Cardiac muscle cell (in vitro differentiated cells and primary cell): ENCODE data around the gene VSIG10. TPM values are rescaled to one million over a fixed set of nuclear protein-coding genes. Genes with fewer than 3 reads are reported as not detected.

ENCODE experiments used
- DNase-seq, 2 donors: peaks; one replicate each; pipeline versions ENCODE4 v3.0.0 to v3.0.0-alpha.2; 2010 to 2017; ENCODE audit warnings: low read depth in 1 of 2, low spot score in 1 of 2
- H3K27ac ChIP-seq: fragments of 200-600 bp; sonication (generic); 2 replicates; pipeline ENCODE4 v1.5.1; 2016
- H3K27me3 ChIP-seq: fragments of 200-600 bp; sonication (generic); 2 replicates; pipeline ENCODE4 v1.6.0; 2016; ENCODE audit warnings: control low read depth
- H3K36me3 ChIP-seq: fragments of 200-600 bp; sonication (generic); 2 replicates; pipeline ENCODE4 v1.5.1; 2016; ENCODE audit warnings: control low read depth
- H3K4me1 ChIP-seq: fragments of 200-600 bp; sonication (generic); 2 replicates; pipeline ENCODE4 v1.8.1; 2017; ENCODE audit warnings: low read depth, mild to moderate bottlenecking, mixed run types
- H3K4me3 ChIP-seq: fragments of 200-600 bp; sonication (generic); 2 replicates; pipeline ENCODE4 v1.5.1; 2016; ENCODE audit warnings: mild to moderate bottlenecking
- H3K9me3 ChIP-seq: fragments of 200-600 bp; sonication (generic); 2 replicates; pipeline ENCODE4 v1.5.1; 2017; ENCODE audit warnings: low read depth, mild to moderate bottlenecking, control low read depth
- polyA plus RNA-seq: library from polyadenylated mRNA; unstranded; fragments of >200 nt; fragmentation: Nextera tagmentation; extraction: Ambion mirVana; gene quantifications from 2 replicates; pipeline ENCODE4 v1.2.1, GENCODE V29; 2016
- total RNA-seq: library from RNA; depleted of rRNA; stranded (reverse); fragments of >200 nt; gene quantifications from 2 replicates; pipeline ENCODE4 v1.2.3, GENCODE V29; 2016
- TF ChIP-seq, protein P1 (sequence below): IDR thresholded peaks from 2 replicates; pipeline ENCODE4 v1.5.1; 2012; ENCODE audit warnings: low read depth, mild to moderate bottlenecking, low read length

VSIG10 gene, protein sequence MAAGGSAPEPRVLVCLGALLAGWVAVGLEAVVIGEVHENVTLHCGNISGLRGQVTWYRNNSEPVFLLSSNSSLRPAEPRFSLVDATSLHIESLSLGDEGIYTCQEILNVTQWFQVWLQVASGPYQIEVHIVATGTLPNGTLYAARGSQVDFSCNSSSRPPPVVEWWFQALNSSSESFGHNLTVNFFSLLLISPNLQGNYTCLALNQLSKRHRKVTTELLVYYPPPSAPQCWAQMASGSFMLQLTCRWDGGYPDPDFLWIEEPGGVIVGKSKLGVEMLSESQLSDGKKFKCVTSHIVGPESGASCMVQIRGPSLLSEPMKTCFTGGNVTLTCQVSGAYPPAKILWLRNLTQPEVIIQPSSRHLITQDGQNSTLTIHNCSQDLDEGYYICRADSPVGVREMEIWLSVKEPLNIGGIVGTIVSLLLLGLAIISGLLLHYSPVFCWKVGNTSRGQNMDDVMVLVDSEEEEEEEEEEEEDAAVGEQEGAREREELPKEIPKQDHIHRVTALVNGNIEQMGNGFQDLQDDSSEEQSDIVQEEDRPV
- total RNA-seq: 9.0 and 10.9 TPM in 2 replicates
- 6.7 and 7.2 TPM in 2 replicates for polyA plus RNA-seq

DNA sequence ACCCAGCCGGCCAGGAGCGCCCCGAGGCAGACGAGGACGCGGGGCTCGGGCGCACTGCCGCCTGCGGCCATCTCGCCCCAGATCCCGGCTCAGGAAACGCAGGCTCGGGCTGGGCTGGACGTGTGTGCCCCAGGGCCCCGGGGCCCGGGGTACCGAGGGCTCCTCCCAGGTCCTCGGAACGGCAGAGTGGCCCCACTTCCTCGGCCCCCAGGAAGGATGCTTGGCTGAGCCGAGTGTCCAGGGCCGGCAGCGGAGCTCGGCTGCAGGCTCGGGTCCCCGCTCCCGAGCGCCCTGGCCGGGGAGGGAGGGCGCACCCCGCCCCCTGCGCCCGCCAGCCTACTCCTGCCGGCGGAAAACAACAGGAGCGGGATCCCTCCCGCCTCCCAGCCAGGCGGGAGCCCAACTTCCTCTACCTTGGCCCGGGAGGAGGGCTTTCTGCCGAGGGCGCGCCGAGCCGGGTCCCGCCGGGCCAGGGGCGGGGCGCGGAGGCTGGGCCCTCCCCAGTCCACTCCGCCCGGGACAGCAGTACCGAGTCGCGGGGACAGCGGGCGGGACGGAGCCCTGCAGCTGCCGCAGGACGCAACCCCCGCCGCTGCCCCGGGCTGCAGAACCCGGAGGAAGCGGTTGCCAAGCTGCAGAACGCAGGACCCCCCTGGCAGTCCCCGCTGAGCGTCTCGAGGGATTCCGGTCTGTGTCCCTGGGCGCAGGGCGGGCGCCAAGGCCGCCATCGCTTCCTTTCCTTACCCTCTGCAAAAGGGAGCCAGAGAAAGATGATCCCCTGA lies at the start of gene VSIG10:
VSIG10 (minus strand) TSS at position 411 of the 782 bp plus-strand sequence; CDS start at position 71, 340 bp downstream.
- Histone ChIP-seq H3K9me3 (no peaks in the 10 kb centered on the region), H3K27ac (no peak within 1 kb of the TSS), H3K27me3 (no peaks in the 10 kb centered on the region), H3K36me3 (no peaks in the 10 kb centered on the region), H3K4me3 (peak within 1 kb of the TSS; percentile 66), H3K4me1 (peaks cover 5% of the 10 kb centered on the region)
- TF ChIP-seq, protein P1, sequence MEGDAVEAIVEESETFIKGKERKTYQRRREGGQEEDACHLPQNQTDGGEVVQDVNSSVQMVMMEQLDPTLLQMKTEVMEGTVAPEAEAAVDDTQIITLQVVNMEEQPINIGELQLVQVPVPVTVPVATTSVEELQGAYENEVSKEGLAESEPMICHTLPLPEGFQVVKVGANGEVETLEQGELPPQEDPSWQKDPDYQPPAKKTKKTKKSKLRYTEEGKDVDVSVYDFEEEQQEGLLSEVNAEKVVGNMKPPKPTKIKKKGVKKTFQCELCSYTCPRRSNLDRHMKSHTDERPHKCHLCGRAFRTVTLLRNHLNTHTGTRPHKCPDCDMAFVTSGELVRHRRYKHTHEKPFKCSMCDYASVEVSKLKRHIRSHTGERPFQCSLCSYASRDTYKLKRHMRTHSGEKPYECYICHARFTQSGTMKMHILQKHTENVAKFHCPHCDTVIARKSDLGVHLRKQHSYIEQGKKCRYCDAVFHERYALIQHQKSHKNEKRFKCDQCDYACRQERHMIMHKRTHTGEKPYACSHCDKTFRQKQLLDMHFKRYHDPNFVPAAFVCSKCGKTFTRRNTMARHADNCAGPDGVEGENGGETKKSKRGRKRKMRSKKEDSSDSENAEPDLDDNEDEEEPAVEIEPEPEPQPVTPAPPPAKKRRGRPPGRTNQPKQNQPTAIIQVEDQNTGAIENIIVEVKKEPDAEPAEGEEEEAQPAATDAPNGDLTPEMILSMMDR: no peak
- DNase-seq: peak; percentile 67 to 74

DNA sequence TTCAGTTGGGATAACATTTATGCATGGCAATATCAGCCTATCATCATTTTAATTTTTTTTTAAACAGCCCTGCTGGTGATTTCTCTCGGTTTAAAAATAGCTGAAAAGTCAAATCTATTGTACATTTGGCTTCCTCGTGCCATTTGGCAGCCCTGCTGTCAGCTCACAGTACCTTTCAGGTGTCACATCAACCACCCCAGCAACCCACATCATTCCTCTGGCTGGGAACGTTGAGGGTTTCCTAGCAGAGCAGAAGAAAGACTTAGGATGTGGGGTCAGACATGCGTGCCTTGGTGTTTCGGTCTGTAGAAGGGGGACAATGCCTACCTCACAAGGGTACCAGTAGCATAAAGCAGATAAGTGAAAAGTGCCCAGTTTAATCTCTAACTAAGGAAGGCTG lies 47.9 kb upstream of the VSIG10 start:
- TF ChIP-seq, protein P1: no peak
- no peak overlapping the region for H3K4me3 ChIP-seq
- H3K4me1 ChIP-seq: peaks cover 13% of the 10 kb centered on the region
- no peaks in the 10 kb centered on the region for H3K36me3 ChIP-seq
- DNase-seq: no peak
- no peaks in the 10 kb centered on the region for H3K9me3 ChIP-seq
- no peaks in the 10 kb centered on the region for H3K27me3 ChIP-seq
- no peak overlapping the region for H3K27ac ChIP-seq

DNA sequence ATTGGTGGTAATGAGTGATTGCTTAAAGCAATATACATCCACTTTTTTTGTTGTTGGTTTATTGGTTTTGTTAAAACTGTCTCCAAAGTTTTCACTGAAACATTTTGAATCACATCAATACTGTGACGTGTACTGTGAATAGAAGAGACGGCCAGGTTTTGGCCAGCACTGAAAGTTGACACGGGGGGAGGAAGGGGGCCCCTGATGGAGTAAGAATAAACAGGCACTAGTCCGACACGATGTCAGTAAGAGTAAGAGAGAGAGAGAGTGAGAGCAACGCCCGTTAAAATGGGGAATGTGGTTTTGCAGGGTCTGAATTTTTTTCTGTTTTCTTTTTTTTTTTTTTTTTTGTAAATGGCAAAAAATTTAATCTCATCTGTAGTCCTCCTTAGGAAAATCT lies 46.8 kb upstream of the VSIG10 start:
- no peak overlapping the region for H3K4me3 ChIP-seq
- TF ChIP-seq, protein P1: no peak
- H3K27me3 ChIP-seq: no peaks in the 10 kb centered on the region
- H3K36me3 ChIP-seq: no peaks in the 10 kb centered on the region
- H3K4me1 ChIP-seq: peaks cover 13% of the 10 kb centered on the region
- no peaks in the 10 kb centered on the region for H3K9me3 ChIP-seq
- no peak overlapping the region for H3K27ac ChIP-seq
- DNase-seq: no peak

DNA sequence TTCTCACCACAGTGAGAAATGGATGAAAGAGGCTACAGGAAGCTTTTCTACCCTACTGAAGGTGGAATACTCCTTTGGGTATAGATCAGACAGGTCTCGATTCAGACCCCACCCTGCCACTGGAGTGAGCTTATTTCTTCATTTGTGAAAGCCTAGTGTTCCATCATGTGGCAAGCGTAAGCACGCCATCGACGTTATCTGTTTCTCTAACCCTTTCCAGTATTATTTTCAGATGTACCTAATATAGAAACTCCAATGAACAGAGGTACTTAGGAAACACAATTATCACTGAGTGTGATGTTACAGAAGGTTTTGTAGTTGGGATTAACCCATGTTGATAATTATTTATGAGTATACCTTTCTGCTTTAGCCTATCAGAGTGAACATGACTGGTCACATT lies 44.5 kb upstream of the VSIG10 start:
- TF ChIP-seq, protein P1: no peak
- peak overlapping the region; percentile 61 for H3K27ac ChIP-seq
- H3K4me3 ChIP-seq: no peak overlapping the region
- no peaks in the 10 kb centered on the region for H3K27me3 ChIP-seq
- H3K4me1 ChIP-seq: peaks cover 5% of the 10 kb centered on the region
- peaks cover 6% of the 10 kb centered on the region for H3K36me3 ChIP-seq
- H3K9me3 ChIP-seq: no peaks in the 10 kb centered on the region
- DNase-seq: no peak

DNA sequence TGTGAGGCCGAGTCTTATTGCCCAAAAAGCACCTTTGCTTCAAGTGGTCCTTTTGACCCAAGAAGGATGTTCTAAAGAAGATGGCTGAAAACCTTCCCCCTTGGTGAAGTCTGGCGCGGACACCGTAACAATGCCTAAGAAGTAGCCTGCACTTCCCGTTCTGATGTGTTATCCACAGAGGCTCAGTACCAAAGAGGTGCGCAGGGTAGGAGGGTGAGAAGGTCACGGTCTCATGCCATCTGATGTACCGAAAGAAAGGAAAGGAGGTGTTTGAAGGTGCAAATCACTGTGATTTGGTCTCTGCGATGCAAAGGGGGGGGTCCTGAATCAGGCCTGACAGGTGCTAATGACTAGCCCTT lies 42.0 kb upstream of the VSIG10 start:
- TF ChIP-seq, protein P1: no peak
- no peak overlapping the region for H3K27ac ChIP-seq
- no peak for DNase-seq
- H3K4me1 ChIP-seq: peaks cover 5% of the 10 kb centered on the region
- H3K27me3 ChIP-seq: no peaks in the 10 kb centered on the region
- H3K4me3 ChIP-seq: no peak overlapping the region
- H3K36me3 ChIP-seq: peaks cover 21% of the 10 kb centered on the region
- H3K9me3 ChIP-seq: no peaks in the 10 kb centered on the region
